Esophagus squamous epithelium (tissue), 5 donors: Measurements from ENCODE around the gene CCDC88C. TPM values are rescaled to one million over a fixed set of nuclear protein-coding genes. Genes with fewer than 3 reads are reported as not detected.

Experiments
- DNase-seq: peaks from one replicate; lab custom pipeline; 2025; lab: John Stamatoyannopoulos, UW
- H3K27ac ChIP-seq, 4 donors: fragments of 200-600 bp; sonication (generic); one replicate each; pipeline ENCODE4 v1.5.1; 2016 to 2019; ENCODE audit warnings: mild to moderate bottlenecking in 1 of 4
- H3K27me3 ChIP-seq, 4 donors: fragments of 200-600 bp; sonication (generic); 1 replicate in 3 of 4; 2 replicates in 1 of 4; pipeline versions ENCODE4 v1.5.1 to v1.6.0; 2017 to 2021; ENCODE audit warnings: antibody characterized with exemption in 1 of 4
- H3K36me3 ChIP-seq, 3 donors: fragments of 200-600 bp; sonication (generic); one replicate each; pipeline ENCODE4 v1.5.1; 2016 to 2019
- H3K4me1 ChIP-seq, 3 donors: fragments of 200-600 bp; sonication (generic); one replicate each; pipeline ENCODE4 v1.5.1; 2017 to 2019
- H3K4me3 ChIP-seq, 4 donors: fragments of 200-600 bp; sonication (generic); 1 replicate in 3 of 4; 2 replicates in 1 of 4; pipeline ENCODE4 v1.5.1; 2016 to 2019; ENCODE audit warnings: mild to moderate bottlenecking in 2 of 4, moderate library complexity in 1 of 4
- H3K9me3 ChIP-seq, 3 donors: fragments of 200-600 bp; sonication (generic); one replicate each; pipeline ENCODE4 v1.5.1; 2016 to 2019
- CTCF ChIP-seq, 6 experiments: fragments of 450-650 bp in 4 of 6; fragments of 200-600 bp in 2 of 6; sonication (generic) in 2 of 6; IDR thresholded peaks; one replicate each; pipeline ENCODE4 v1.5.1; 2016 to 2019; ENCODE audit warnings: antibody characterized with exemption in 6 of 6, mild to moderate bottlenecking in 4 of 6, moderate library complexity in 4 of 6
- POLR2A ChIP-seq, 4 donors: fragments of 450-650 bp; IDR thresholded peaks; one replicate each; pipeline ENCODE4 v1.6.1; 2017; ENCODE audit warnings: antibody characterized with exemption in 4 of 4, mild to moderate bottlenecking in 4 of 4, moderate library complexity in 3 of 4
- WGBS, 2 donors: methylation state at CpG; one replicate each; pipeline ENCODE4 v1.1.5; 2018; 5-methylcytosine and 5-hydroxymethylcytosine counted together
- intact Hi-C: fragments of 100-400 bp; cut with DNase I; formaldehyde crosslinking; loops from one replicate; pipeline ENCODE4 v1.15.0; 2022
- total RNA-seq, 4 donors: library from RNA; depleted of rRNA; stranded (reverse); fragments of >200 nt; gene quantifications; one replicate each; pipeline ENCODE4 v1.1.0, GENCODE V29; 2016
- donor health status: DM: yes; HTN: yes; CAD: no.

Gene CCDC88C
- total RNA-seq, 4 donors from 2014 or later, result 23.2 to 31.5 (median 29.9) TPM

- WGBS, 2 donors, result 18 to 30% methylated on average over 6 to 8 of the region's 8 CpGs
- H3K27ac ChIP-seq, result peak overlapping the region; percentile 79 to 89 (median 84)
Observed at GRCh38 chr14:91397965-91398591, 19.5 kb downstream of the CCDC88C start.

GRCh38 chr14:91396959-91397815, 20.4 kb downstream of the CCDC88C start:
- H3K36me3 ChIP-seq, result no peaks in the 10 kb centered on the region
- DNase-seq, result no peak
- TF ChIP-seq POLR2A (IDR thresholded peaks at IDR 0.05), result no peak
- TF ChIP-seq CTCF (IDR thresholded peaks at IDR 0.05), result no peak
- H3K27ac ChIP-seq, result peak overlapping the region; percentile 79 to 89 (median 84)
- no peaks in the 10 kb centered on the region for H3K9me3 ChIP-seq
- intact Hi-C loops, result no loop called here
- WGBS, 2 donors, result 22 to 26% methylated on average over 7 to 8 of the region's 15 CpGs
- H3K4me1 ChIP-seq, result peaks cover 52 to 99% (median 74%) of the 10 kb centered on the region in 3 donors
- H3K4me3 ChIP-seq, result peak overlapping the region in 3 of 4 donors; percentile 13 to 45 (median 20)
- no peaks in the 10 kb centered on the region for H3K27me3 ChIP-seq

More at GRCh38 chr14:91397965-91398591, 19.5 kb downstream of the CCDC88C start:
- Histone ChIP-seq H3K4me3 (peak overlapping the region in 2 of 4 donors; percentile 5 to 7), H3K36me3 (no peaks in the 10 kb centered on the region), H3K4me1 (peaks cover 46 to 99% (median 69%) of the 10 kb centered on the region in 3 donors), H3K9me3 (no peaks in the 10 kb centered on the region), H3K27me3 (no peaks in the 10 kb centered on the region)
- no peak for TF ChIP-seq CTCF (IDR thresholded peaks at IDR 0.05)
- no peak for TF ChIP-seq POLR2A (IDR thresholded peaks at IDR 0.05)
- intact Hi-C loops, result no loop called here
- no peak for DNase-seq

GRCh38 chr14:91396013-91396660, 21.5 kb downstream of the CCDC88C start:
- peak overlapping the region in 3 of 4 donors; percentile 13 to 30 (median 20) for H3K4me3 ChIP-seq

GRCh38 chr14:91395466-91395865, 22.2 kb downstream of the CCDC88C start:
- H3K4me3 ChIP-seq, result peak overlapping the region in 1 of 4 donors; percentile 1
- no peaks in the 10 kb centered on the region for H3K27me3 ChIP-seq
- TF ChIP-seq POLR2A (IDR thresholded peaks at IDR 0.05) (no peak), CTCF (IDR thresholded peaks at IDR 0.05) (no peak)
- no peaks in the 10 kb centered on the region for H3K36me3 ChIP-seq
- WGBS, 2 donors, result 49 to 60% methylated on average over 4 to 5 of the region's 5 CpGs
- peaks cover 54 to 100% (median 83%) of the 10 kb centered on the region in 3 donors for H3K4me1 ChIP-seq
- intact Hi-C loops, result no loop called here
- no peaks in the 10 kb centered on the region for H3K9me3 ChIP-seq
- peak overlapping the region; percentile 79 to 89 (median 84) for H3K27ac ChIP-seq
- no peak for DNase-seq

More at GRCh38 chr14:91396013-91396660, 21.5 kb downstream of the CCDC88C start:
- intact Hi-C loops, result no loop called here
- WGBS, 2 donors, result 32 to 40% methylated on average over 23 of the region's 23 CpGs
- no peak for TF ChIP-seq POLR2A (IDR thresholded peaks at IDR 0.05)
- TF ChIP-seq CTCF (IDR thresholded peaks at IDR 0.05), result no peak
- Histone ChIP-seq H3K27ac (peak overlapping the region; percentile 79 to 89 (median 84)), H3K9me3 (no peaks in the 10 kb centered on the region), H3K36me3 (no peaks in the 10 kb centered on the region), H3K4me1 (peaks cover 54 to 100% (median 85%) of the 10 kb centered on the region in 3 donors), H3K27me3 (no peaks in the 10 kb centered on the region)
- DNase-seq, result no peak
